ENCODE results near the gene FETUB. TPM values are rescaled to one million over a fixed set of nuclear protein-coding genes. Genes with fewer than 3 reads are reported as not detected.

FETUB gene
- total and polyA plus RNA-seq, 2 of the 8 experiments (the other 6 are each of a cell fraction or from before 2014, with no cell fraction given) = 0.15 TPM; not detected in 1

DNA sequence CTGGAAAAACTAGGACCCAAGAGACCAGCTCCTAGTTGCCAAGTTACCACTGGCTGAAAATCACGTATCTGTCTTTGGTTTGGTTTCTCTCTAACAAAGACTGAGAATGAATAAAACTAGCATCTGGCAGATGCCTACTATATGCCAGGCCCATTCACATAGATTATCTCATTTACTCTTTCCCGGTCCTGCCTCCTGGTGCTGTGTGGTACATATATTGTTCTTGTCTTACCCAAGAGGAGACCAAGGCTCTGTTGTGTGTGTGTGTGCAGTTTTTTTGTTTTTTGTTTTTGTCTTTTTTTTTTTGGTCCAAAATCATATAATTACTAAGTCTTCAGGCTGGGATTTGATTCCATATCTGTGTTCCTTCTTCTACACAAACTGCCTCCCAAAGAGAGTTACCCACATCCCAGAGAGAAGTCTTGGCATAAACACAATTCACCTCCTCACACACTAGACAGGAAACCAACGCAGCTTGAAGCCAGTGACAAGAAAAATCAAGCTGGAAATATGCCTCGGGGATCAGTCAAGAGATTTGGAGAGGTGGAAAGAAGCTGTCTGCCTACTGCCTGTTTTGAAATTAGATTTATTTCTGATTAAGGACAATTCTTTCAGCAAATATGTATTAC is 26.4 kb upstream of the FETUB start:
- Histone ChIP-seq H2BK120ac (replicated peaks; ENCODE audit: low read depth, low read length) (no peak overlapping the region), H3K36me3 (ENCODE audit: control insufficient read depth in 2 of 4, insufficient read depth in 4 of 4, low read length in 3 of 4) (no peaks in the 10 kb centered on the region), H2BK20ac (ENCODE audit: low read length) (no peak overlapping the region), H2AFZ (ENCODE audit: low read length) (no peak overlapping the region), H3K27me3 (replicated peaks in 1 of 4; ENCODE audit: control insufficient read depth in 3 of 4, extremely low read depth in 1 of 4, insufficient read depth in 3 of 4, low read length in 3 of 4) (no peaks in the 10 kb centered on the region; a peak in 1 of 7 replicates), H3K9ac (replicated peaks in 1 of 4; ENCODE audit: extremely low read depth in 1 of 4, low read depth in 3 of 4, low read length in 3 of 4) (no peak overlapping the region), H3K23ac (ENCODE audit: insufficient read length) (no peak overlapping the region), H3K14ac (ENCODE audit: insufficient read length) (no peak overlapping the region), H3K79me1 (ENCODE audit: low read depth, low read length) (no peaks in the 10 kb centered on the region), H3K18ac (ENCODE audit: extremely low read depth, low read length) (no peak overlapping the region), H4K20me1 (replicated peaks in 1 of 2; ENCODE audit: control insufficient read depth in 1 of 2, insufficient read depth in 2 of 2, low read length in 2 of 2) (no peaks in the 10 kb centered on the region), H2BK5ac (ENCODE audit: low read depth, low read length) (no peak overlapping the region), H3K4me3 (ENCODE audit: extremely low read depth in 1 of 4, insufficient read depth in 2 of 4, low read depth in 3 of 4, low read length in 4 of 4) (no peak overlapping the region), H2BK12ac (ENCODE audit: low read depth, low read length) (no peak overlapping the region; the same call in 1 of the 2 replicates), H3K56ac (replicated peaks; ENCODE audit: insufficient read length, low read depth, low read length) (no peak overlapping the region), H3K4me1 (replicated peaks in 1 of 4; ENCODE audit: control insufficient read depth in 3 of 4, insufficient read depth in 4 of 4, low read length in 3 of 4) (peaks cover 0 to 7% (median 6%) of the 10 kb centered on the region in 4 experiments; a peak in 6 of 7 replicates), H2BK15ac (ENCODE audit: low read length) (no peak overlapping the region), H3K79me2 (ENCODE audit: control insufficient read depth in 1 of 2, insufficient read depth in 2 of 2, low read length in 2 of 2) (no peaks in the 10 kb centered on the region), H3K23me2 (ENCODE audit: low read depth, low read length) (no peaks in the 10 kb centered on the region), H3K27ac (ENCODE audit: low read depth, low read length) (no peak overlapping the region), H3K9me3 (ENCODE audit: insufficient read depth in 2 of 2, low read depth in 1 of 2, low read length in 1 of 2) (no peaks in the 10 kb centered on the region), H3K4ac (replicated peaks; ENCODE audit: insufficient read length, low read depth, low read length) (no peak overlapping the region), H3K4me2 (ENCODE audit: insufficient read depth in 1 of 2, low read depth in 2 of 2, low read length in 2 of 2) (no peak overlapping the region), H2AK5ac (ENCODE audit: low read depth, low read length) (no peak overlapping the region), H4K5ac (ENCODE audit: insufficient read length, low read depth, low read length) (no peak overlapping the region), H4K91ac (replicated peaks; ENCODE audit: insufficient read length, low read length) (no peak overlapping the region), H4K8ac (ENCODE audit: extremely low read depth, insufficient read depth, low read length) (no peak overlapping the region)
- DNase-seq (ENCODE audit: low read depth in 1 of 2, low spot score in 2 of 2) (no peak), FAIRE-seq (no peak)
- CTCF ChIA-PET (ENCODE audit: partially characterized antibody) = interaction anchor here (0.7 to 12.9 kb wide), 26 partner anchors 12 to 492 kb away, joined by 3 to 333 read pairs (median 6); partner anchors contain the start of gene HRG
- 88% methylated on average over 4 of the region's 4 CpGs; no CpG with 5 or more reads in 1 of the 2 experiments for WGBS, 2 experiments (ENCODE audit: extremely low coverage in 1 of 2, insufficient coverage in 1 of 2, insufficient read length in 1 of 2, insufficient replicate concordance in 2 of 2, low coverage in 1 of 2, low lambda C conversion rate in 2 of 2, missing lambda C conversion rate in 1 of 2)
- POLR2A ChIA-PET (ENCODE audit: partially characterized antibody) = interaction anchor here (1.2 to 6.2 kb wide), 4 partner anchors 11 to 177 kb away, joined by 3 to 87 read pairs (median 4); partner anchors contain the start of gene EIF4A2
- TF ChIP-seq POLR2A (IDR thresholded peaks at IDR 0.05; ENCODE audit: control extremely low read depth in 1 of 2, low read depth in 2 of 2, low read length in 2 of 2) (no peak), SP4 (IDR thresholded peaks at IDR 0.05; ENCODE audit: low read length) (no peak), EGR1 (IDR thresholded peaks at IDR 0.05; ENCODE audit: borderline replicate concordance, low read depth, low read length) (no peak), RXRA (IDR thresholded peaks at IDR 0.05; ENCODE audit: insufficient read depth, low read depth, low read length) (no peak), TBP (IDR thresholded peaks at IDR 0.05; ENCODE audit: low read depth, low read length) (no peak), RFX5 (IDR thresholded peaks at IDR 0.05; ENCODE audit: borderline replicate concordance, low read depth, low read length) (no peak), BRCA1 (IDR thresholded peaks at IDR 0.05; ENCODE audit: low read depth, low read length) (no peak), SAP30 (IDR thresholded peaks at IDR 0.05; ENCODE audit: insufficient read depth, insufficient replicate concordance, low read length) (no peak), JUND (IDR thresholded peaks at IDR 0.05; ENCODE audit: low read length) (no peak), ASH2L (IDR thresholded peaks at IDR 0.05; ENCODE audit: low read length) (no peak), BCL11A (IDR thresholded peaks at IDR 0.05; ENCODE audit: low read depth in 2 of 2, low read length in 2 of 2) (no peak)
- TF ChIP-seq, protein P1, sequence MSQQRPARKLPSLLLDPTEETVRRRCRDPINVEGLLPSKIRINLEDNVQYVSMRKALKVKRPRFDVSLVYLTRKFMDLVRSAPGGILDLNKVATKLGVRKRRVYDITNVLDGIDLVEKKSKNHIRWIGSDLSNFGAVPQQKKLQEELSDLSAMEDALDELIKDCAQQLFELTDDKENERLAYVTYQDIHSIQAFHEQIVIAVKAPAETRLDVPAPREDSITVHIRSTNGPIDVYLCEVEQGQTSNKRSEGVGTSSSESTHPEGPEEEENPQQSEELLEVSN (IDR thresholded peaks at IDR 0.05) = no peak
- TF ChIP-seq, protein P2, sequence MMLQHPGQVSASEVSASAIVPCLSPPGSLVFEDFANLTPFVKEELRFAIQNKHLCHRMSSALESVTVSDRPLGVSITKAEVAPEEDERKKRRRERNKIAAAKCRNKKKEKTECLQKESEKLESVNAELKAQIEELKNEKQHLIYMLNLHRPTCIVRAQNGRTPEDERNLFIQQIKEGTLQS (IDR thresholded peaks at IDR 0.05; ENCODE audit: insufficient read depth, low read depth, low read length) = no peak
